ENCODE measurements around the gene RASA3. TPM values are rescaled to one million over a fixed set of nuclear protein-coding genes. Genes with fewer than 3 reads are reported as not detected.

RASA3 gene
- total RNA-seq, 4 donors from 2014 or later: 28.1 to 73.4 (median 56.8) TPM

- TF ChIP-seq CTCF (IDR thresholded peaks at IDR 0.05): no peak
- DNase-seq (ENCODE audit: low spot score): no peak
- ATAC-seq (ENCODE audit: low FRiP score): peak; percentile 6
Measured at GRCh38 chr13:113973218-113974164, 158.9 kb downstream of the RASA3 start, which contains the start of gene C13orf46. C13orf46 (minus strand) TSS chr13:113974076; CDS start chr13:113973997, 79 bp downstream.

- no peak for TF ChIP-seq CTCF (IDR thresholded peaks at IDR 0.05)
- ATAC-seq (ENCODE audit: low FRiP score) (peak; percentile 59), DNase-seq (ENCODE audit: low spot score) (no peak)
Measured at GRCh38 chr13:113972451-113973217, 159.8 kb downstream of the RASA3 start.

- DNase-seq (ENCODE audit: low spot score) (no peak), ATAC-seq (ENCODE audit: low FRiP score) (no peak)
- TF ChIP-seq CTCF (IDR thresholded peaks at IDR 0.05): no peak
Measured at GRCh38 chr13:113971471-113972231, 160.8 kb downstream of the RASA3 start.

GRCh38 chr13:113970810-113971470 lies 161.5 kb downstream of the RASA3 start:
- DNase-seq (ENCODE audit: low spot score) (no peak), ATAC-seq (ENCODE audit: low FRiP score) (peak; percentile 76)
- TF ChIP-seq CTCF (IDR thresholded peaks at IDR 0.05): no peak

- TF ChIP-seq CTCF (IDR thresholded peaks at IDR 0.05): no peak
- DNase-seq (ENCODE audit: low spot score): no peak
- peak; percentile 37 for ATAC-seq (ENCODE audit: low FRiP score)
Measured at GRCh38 chr13:113969973-113970611, 162.3 kb downstream of the RASA3 start.
